ENCODE measurements around the gene TRPM2. TPM values are rescaled to one million over a fixed set of nuclear protein-coding genes. Genes with fewer than 3 reads are reported as not detected.

The TRPM2 gene
- total RNA-seq, 4 donors from 2014 or later: 1.6 to 3.5 (median 2.7) TPM

- H3K27ac ChIP-seq (replicated peaks in 1 of 4): no peak overlapping the region
- peaks cover 0 to 63% (median 0%) of the 10 kb centered on the region in 4 donors for H3K27me3 ChIP-seq
- intact Hi-C loops (cut with DNase I): no loop called here
Measured at GRCh38 chr21:44363278-44363677, 9.9 kb downstream of the TRPM2 start.

GRCh38 chr21:44364151-44365053 is 11.0 kb downstream of the TRPM2 start:
- Histone ChIP-seq H3K4me1 (peaks cover 0 to 7% (median 3%) of the 10 kb centered on the region in 4 donors), H3K27me3 (peaks cover 0 to 70% (median 0%) of the 10 kb centered on the region in 4 donors), H3K36me3 (no peaks in the 10 kb centered on the region), H3K27ac (replicated peaks in 1 of 4) (no peak overlapping the region), H3K9me3 (peaks cover 0 to 23% (median 11%) of the 10 kb centered on the region in 4 donors), H3K4me3 (no peak overlapping the region)
- TF ChIP-seq CTCF (IDR thresholded peaks at IDR 0.05) (no peak), POLR2A (IDR thresholded peaks at IDR 0.05; ENCODE audit: low read depth) (no peak), EP300 (IDR thresholded peaks at IDR 0.05) (no peak), POLR2AphosphoS5 (IDR thresholded peaks at IDR 0.05) (no peak)
- intact Hi-C loops (cut with DNase I): no loop called here
- no peak for DNase-seq (ENCODE audit: extremely low spot score)
- 81% methylated on average over 22 of the region's 22 CpGs for WGBS

More at GRCh38 chr21:44363278-44363677, 9.9 kb downstream of the TRPM2 start:
- no peak for DNase-seq (ENCODE audit: extremely low spot score)
- Histone ChIP-seq H3K4me3 (no peak overlapping the region), H3K4me1 (no peaks in the 10 kb centered on the region), H3K36me3 (no peaks in the 10 kb centered on the region), H3K9me3 (peaks cover 0 to 23% (median 11%) of the 10 kb centered on the region in 4 donors)
- TF ChIP-seq POLR2AphosphoS5 (IDR thresholded peaks at IDR 0.05): no peak
- TF ChIP-seq CTCF (IDR thresholded peaks at IDR 0.05): no peak
- no peak for TF ChIP-seq EP300 (IDR thresholded peaks at IDR 0.05)
- TF ChIP-seq POLR2A (IDR thresholded peaks at IDR 0.05; ENCODE audit: low read depth): no peak
- 100% methylated on average over 1 of the region's 1 CpG for WGBS

GRCh38 chr21:44365251-44365966 is 12.0 kb downstream of the TRPM2 start:
- DNase-seq (ENCODE audit: extremely low spot score): no peak
- Histone ChIP-seq H3K4me1 (peaks cover 5 to 14% (median 9%) of the 10 kb centered on the region in 4 donors), H3K27ac (replicated peaks in 1 of 4) (no peak overlapping the region), H3K4me3 (no peak overlapping the region), H3K27me3 (peaks cover 0 to 74% (median 3%) of the 10 kb centered on the region in 4 donors), H3K36me3 (no peaks in the 10 kb centered on the region), H3K9me3 (peaks cover 0 to 23% (median 11%) of the 10 kb centered on the region in 4 donors)
- 88% methylated on average over 5 of the region's 18 CpGs for WGBS
- TF ChIP-seq POLR2AphosphoS5 (IDR thresholded peaks at IDR 0.05): no peak
- no peak for TF ChIP-seq EP300 (IDR thresholded peaks at IDR 0.05)
- no peak for TF ChIP-seq CTCF (IDR thresholded peaks at IDR 0.05)
- no peak for TF ChIP-seq POLR2A (IDR thresholded peaks at IDR 0.05; ENCODE audit: low read depth)
- intact Hi-C loops (cut with DNase I): no loop called here

GRCh38 chr21:44365967-44366585 is 12.7 kb downstream of the TRPM2 start:
- TF ChIP-seq POLR2A (IDR thresholded peaks at IDR 0.05; ENCODE audit: low read depth) (no peak), CTCF (IDR thresholded peaks at IDR 0.05) (no peak), POLR2AphosphoS5 (IDR thresholded peaks at IDR 0.05) (no peak), EP300 (IDR thresholded peaks at IDR 0.05) (no peak)
- Histone ChIP-seq H3K4me1 (peaks cover 5 to 15% (median 10%) of the 10 kb centered on the region in 4 donors), H3K4me3 (no peak overlapping the region), H3K9me3 (peaks cover 0 to 23% (median 11%) of the 10 kb centered on the region in 4 donors), H3K36me3 (no peaks in the 10 kb centered on the region), H3K27ac (replicated peaks in 1 of 4) (no peak overlapping the region), H3K27me3 (peaks cover 0 to 75% (median 3%) of the 10 kb centered on the region in 4 donors)
- WGBS: 92% methylated on average over 22 of the region's 22 CpGs
- intact Hi-C loops (cut with DNase I): no loop called here
- no peak for DNase-seq (ENCODE audit: extremely low spot score)
